Limb (tissue), 2 donors: ENCODE data around the gene SAFB2.

Experiments used
- DNase-seq, 2 donors: peaks; one replicate each; pipeline ENCODE4 v3.0.0-alpha.2; 2016; ENCODE audit errors: extremely low spot score in 2 of 2

The SAFB2 gene

DNA sequence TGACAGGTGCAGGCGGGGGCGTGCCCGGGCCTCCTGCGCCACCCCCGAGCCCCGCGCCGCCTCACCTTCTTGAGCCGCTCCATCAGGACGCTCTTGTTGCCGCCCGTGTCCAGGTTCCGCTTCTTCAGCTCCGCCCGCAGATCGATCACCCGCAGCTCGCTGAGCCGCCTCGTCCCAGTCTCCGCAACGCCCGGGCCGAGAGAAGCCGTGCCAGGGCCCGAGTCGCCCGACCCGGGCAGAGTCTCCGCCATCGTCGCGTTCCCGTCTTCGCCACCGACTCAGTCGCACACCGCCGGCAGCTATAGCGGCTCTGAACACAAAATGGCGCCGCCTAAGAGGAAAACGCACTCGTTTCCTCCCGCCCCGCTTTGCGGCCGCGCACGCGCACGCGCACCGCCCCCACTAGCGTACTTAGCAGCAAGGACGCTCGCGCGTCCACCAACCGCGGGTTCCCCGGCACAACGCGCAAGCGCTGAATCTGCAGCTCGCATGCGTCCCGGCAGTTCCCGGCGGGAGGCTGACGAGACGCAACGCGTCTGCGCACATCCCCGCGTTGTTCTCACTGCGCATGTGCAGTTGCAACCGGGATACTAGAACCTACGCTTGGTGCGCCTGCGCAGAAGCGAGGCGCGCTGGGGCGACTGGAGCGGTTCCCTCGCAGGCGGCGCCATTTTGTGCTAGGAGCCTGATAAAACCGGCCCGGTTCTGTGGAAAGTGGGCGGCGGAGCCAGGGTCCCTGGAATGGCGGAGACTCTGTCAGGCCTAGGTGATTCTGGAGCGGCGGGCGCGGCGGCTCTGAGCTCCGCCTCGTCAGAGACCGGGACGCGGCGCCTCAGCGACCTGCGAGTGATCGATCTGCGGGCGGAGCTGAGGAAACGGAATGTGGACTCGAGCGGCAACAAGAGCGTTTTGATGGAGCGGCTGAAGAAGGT, at the start of gene SAFB2, which contains the start of gene SAFB:
TSS of gene SAFB2 (minus strand) at position 312 of the 932 bp plus-strand sequence. CDS start at position 251, 61 bp downstream.
TSS of gene SAFB (plus strand) at position 619 of the 932 bp plus-strand sequence. CDS start at position 742, 123 bp downstream.
- peak; percentile 99 to 100 for DNase-seq

DNA sequence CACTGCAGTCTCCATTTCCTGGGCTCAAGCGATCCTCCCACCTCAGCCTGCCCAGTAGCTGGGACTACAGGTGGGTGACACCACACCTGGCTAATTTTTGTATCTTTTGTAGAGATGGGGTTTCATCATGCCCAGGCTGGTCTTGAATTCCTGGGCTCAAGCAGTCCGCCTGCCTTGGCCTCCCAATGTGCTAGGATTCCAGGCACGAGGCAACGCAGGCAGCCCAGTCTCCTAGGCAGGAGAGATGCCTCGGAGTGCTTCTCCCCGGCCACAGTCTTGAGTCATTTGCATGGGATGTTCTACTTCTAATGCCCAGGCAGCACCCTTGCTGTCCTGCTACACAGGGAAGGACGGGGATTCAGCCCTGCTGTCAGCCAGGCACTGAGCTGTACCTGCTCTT, 49.0 kb upstream of the SAFB2 start:
- no peak for DNase-seq

DNA sequence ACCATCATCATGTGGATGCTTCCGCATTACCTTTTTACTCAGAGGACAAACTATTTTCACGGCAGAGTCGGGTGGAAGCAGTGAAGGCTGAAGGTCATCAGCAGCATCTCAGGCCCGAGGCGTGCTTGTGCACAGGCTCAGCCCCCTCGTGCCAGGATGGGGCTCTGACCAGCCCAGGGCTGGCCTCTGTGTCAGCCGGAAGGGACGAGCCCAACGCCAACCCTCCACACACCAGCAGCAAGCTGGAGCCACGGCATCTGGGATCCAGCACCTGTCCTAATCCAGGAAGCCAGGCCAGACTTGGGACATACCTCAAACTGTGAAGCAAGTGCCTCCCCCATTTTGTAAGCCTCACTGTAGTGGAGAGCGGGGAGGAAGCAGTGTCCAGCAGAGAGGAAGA, 46.6 kb upstream of the SAFB2 start:
- DNase-seq: no peak

DNA sequence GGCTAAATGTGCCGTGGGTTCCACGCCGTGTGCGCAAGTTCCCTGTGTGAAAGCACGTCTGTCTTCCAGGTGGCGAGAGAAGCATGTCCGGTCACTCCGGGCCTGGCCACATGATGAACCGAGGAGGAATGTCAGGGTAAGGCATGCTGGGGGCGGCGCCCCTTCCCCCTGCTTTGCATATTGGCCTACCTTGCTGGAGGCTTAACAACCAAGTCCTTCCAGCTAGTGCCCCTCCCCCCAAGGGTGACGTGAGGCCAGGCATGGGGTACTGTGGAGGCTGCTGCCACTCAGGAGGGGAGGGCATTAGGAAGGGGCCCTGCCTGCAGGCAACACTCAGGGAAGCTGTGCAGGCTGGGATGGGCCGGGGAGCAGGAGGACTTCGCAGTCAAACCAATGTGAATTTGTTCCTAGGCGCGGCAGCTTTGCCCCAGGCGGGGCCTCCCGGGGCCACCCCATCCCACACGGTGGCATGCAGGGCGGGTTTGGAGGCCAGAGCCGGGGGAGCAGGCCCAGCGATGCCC, 45.2 kb upstream of the SAFB2 start:
- no peak for DNase-seq

DNA sequence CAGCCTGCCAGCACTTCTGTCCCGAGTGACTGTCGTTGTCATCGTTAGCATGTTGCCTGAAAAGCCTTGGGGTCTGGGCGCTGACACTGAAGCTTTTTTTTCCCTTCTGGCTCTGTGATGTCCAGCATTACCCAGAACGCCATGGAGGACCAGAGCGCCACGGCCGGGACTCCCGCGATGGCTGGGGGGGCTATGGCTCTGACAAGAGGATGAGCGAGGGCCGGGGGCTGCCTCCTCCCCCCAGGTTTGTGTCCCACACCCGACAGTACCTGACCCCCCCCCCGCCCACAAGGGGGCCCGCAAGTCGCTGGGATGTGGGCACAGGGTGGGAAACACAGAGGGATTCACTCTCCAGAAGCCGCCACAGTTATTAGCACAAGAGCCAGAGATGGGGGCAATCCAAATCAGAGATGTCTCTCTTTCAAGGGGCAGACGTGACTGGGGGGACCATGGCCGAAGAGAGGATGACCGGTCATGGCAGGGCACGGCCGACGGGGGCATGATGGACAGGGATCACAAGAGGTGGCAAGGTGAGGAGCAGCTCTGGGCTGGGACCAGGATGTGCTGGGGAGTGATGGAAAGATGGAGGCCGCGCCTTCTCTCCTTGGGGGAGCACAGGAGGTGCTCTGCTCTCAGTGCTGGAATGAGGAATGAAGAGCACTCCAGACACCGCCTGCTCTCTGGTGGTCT, 44.5 kb upstream of the SAFB2 start:
- DNase-seq: no peak

DNA sequence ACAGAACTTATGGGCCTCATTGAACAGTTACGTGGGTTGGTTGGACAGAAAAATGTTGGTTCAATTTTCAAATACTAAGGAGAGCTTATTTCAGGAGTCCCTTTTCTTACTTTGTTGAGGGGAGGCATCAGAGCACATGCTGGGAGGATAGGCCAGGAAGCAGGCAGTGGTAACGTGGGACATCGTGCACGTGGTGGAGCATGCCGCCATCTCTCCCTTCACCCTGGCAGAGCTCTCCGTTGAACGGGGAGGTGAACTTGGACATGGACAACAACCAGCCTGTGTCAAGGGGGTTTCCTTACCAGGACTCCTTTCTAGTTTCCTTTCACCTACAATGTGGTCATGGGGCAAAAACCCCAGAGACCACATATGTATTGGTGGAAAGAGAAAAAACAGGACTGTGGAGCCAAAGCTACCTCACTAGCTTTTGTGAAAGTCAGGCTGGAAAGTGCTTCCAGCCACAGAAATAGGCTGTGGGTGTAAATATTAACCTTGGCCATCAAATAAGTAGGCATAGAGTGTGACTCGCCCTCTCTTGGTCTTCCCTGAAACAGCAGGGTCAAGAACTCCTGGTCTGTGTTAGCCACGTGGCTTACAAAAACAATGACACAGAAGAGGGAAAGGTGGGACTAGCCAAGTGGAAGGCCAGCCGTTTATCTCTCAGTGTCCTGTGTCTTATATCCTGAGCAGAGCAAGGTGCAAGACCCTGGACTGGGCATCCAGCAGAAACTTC, 43.4 kb upstream of the SAFB2 start:
- DNase-seq: no peak

DNA sequence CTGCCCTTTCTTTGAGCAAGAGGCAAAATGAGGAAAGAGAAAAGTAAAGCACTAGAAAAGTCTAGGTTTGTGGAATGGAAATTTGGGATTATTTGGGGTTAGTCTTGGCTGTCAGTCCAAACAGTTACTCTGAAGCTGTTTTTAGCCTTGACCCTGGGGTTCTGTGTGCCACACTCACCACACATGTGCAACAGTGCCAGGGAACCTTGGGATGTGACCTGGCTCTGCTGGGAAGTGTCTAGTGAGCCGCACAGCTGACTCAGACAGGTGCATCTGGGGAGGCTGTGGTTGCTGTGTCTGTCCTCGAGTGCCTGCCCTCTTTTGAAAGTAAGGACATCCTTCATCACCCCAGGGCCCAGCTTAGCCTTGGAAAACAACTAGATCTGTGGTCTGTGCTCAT, 41.9 kb upstream of the SAFB2 start:
- DNase-seq: no peak

DNA sequence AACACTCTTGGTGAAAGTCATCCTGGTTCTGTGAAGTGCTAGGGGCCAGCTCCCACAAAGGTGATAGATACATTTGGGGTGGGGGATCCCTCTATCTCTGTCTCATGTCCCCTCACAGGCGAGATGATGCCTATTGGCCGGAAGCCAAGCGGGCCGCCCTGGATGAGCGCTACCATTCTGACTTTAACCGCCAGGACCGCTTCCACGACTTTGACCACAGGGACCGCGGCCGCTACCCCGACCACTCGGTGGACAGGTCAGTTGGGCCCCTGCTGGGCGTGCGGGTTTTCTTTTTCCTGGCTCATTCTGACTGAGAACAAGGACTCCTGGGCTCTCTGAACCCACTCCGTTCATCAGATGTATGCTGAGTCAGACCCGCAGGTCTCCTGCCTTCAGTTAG, 41.3 kb upstream of the SAFB2 start:
- DNase-seq: no peak

DNA sequence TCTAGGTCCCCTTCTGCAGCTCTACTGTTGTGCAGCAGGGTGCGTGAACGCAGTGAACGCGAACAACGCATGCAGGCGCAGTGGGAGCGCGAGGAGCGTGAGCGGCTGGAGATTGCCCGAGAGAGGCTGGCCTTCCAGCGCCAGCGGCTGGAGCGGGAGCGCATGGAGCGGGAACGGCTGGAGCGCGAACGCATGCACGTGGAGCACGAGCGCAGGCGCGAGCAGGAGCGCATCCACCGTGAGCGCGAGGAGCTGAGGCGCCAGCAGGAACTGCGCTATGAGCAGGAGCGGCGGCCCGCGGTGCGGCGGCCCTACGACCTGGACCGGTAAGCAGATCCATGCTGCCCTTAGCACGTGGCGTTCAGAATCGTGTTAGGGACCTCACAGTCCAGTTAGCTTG, 38.9 kb upstream of the SAFB2 start:
- no peak for DNase-seq

DNA sequence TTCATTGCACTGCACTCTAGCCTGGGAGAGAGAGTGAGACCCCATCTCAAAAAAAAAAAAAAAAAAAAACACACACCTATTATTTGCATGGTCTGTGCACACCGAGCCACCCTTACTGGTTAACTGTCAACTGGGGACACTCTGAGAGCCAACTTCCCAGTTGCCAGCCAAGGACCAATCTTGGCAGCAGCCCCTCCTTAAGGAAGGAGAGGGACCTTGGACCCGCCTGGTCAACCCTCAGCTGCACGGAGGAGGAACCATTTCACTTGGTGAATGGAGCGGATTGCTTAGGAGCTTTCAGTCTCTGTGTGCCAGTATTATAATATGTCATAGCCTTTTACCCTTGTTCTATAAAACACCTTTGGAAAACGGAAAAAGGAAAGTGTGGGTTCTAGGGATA, 32.8 kb upstream of the SAFB2 start:
- no peak for DNase-seq

DNA sequence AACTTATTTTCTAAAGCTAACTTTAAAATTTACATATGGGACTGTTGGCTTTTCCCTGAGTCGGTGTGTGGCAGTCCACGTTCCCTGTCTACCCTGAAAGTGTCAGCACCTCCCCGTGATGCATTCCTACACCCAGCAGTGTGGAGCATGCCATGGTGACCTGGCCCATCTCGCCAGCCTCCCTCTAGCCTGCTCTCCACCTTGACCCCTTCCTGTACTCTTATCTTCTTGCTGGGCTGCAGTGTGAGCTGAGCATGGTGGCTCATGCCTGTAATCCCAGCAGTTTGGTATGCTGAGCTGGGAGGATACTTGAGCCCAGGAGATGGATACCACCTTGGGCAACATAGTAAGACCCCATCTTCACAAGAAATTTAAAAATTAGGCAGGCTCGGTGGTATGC, 32.4 kb upstream of the SAFB2 start:
- no peak for DNase-seq

DNA sequence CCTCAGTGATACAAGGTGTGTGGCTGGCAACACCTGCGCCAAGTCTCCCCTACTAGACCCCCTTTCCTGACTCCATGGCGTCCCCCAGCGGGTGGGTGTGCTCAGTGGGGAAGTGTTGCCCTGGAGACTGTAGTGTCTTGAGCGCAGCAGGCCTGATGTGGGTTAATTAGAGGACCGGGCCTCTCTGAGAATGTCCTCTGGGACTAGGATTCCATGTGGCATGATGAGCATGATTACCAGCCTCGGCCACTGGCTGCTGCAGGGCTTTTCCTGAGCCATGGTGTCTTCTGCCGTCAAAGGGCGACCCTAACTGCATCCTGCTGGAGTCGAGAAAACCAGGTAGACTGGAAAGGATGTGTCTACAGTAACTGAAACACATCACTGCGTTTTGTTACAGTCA, 29.7 kb upstream of the SAFB2 start:
- DNase-seq: no peak

DNA sequence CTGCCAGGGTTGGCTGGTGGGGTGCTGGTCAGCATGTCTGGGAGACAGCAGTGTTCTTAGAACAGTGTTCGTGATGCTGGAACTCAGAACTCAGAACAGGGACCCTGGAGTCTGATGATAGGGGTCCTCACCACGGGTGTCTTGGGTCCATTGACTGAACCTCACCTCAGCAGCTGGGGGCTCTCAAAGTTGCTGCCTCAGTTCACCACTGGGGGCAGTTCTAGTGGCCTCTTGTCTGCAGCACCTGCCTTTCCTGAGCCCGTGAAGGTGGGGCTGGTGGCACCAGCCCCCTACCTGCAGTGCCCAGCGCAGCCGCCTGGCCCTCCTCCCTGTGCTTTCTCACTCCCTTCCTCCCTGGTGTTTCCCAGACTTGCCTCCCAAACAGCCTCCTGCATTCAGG, 28.8 kb upstream of the SAFB2 start:
- DNase-seq: no peak

DNA sequence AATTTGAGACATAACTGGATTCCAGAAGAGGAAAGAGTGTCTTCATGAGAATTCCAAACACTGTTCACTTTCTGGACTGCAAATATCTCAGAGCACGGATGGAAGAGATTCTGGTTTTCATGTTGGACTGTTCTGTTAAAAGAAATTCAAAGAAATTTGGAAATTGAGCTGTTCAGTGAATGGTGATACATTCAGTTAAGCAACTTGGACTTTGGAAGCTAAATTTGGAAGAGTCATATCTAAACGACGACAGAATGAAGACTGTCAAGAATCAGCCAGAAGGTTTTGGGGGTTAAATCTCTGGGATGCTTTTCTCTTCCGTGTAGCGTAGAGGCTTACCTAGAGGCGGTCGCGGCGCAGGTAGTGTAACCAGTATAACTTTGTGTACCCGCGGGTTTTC, 25.9 kb upstream of the SAFB2 start:
- DNase-seq: no peak

DNA sequence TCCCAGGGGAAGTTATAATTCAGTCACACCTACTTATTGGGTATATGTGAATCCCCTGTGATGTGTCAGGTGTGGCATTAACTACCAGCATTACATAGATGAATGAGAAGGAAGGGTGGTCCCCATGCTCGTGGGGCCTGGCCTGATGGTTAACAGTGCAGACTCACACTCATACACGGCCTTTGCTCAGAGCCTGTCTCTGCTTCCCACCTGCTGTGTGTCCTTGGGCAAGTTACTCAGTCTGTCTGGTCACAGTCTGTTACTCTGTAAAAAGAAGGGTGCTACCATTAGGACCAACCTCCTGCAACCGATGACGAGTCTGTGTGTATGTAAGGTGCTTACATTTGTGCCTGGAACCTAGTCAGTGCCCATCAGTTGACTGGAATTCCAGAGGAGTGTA, 24.1 kb upstream of the SAFB2 start:
- no peak for DNase-seq

DNA sequence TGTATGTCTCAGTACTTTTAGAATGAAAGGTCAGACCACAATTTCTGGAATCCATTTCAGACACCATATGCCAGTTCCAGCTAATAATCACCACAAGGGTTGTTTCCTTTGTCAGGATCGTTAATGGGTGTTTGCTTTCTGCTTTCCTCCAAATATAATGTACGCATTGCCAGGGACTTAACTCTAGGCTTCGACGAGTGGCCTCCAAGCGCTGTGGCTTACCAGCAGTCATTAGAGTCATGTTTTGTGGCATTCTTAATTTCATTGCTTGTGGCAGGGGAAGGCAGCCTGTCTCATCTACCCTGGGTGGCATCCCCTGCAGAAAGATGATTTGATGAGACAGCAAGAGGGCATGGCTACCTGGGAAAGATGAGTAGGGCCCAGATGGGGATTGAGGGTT, 22.8 kb upstream of the SAFB2 start:
- DNase-seq: no peak

DNA sequence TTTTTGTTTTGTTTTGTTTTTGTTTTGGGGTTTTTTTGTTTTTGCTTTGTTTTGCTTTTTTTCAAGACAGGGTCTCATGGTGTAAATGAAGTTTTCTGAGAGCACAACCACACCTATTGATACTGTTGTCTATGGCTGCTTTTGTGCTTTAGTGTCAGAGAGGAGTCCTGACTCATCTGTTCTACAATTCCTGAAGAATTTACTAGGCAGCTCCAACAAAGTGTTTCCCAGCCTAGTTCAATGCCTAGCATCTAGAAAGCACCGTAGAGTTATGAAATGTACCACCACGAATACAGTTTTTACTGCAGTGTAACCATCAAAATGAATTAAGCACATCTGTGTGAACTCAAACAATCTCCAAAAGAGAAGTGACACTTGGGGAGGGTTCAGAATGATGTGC, 21.5 kb upstream of the SAFB2 start:
- no peak for DNase-seq

DNA sequence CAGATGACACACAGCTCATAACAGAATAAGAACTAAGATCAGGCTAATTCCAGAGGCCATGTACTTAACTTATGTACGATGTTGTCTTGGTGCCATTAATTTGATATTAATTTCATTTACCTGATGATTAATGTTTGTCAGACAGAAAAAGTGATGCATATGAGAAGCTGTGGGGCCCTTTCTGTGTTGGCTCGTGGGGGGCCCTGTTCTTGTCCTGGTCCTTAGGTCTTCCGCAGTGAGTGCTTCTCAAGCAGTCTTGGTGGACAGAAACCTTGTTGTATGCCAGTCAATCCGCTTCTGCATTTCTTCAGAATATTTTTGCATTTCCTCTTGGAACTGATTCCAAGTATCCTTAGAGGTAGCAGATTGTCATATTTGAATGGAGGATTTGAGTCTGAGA, 20.5 kb upstream of the SAFB2 start:
- no peak for DNase-seq

DNA sequence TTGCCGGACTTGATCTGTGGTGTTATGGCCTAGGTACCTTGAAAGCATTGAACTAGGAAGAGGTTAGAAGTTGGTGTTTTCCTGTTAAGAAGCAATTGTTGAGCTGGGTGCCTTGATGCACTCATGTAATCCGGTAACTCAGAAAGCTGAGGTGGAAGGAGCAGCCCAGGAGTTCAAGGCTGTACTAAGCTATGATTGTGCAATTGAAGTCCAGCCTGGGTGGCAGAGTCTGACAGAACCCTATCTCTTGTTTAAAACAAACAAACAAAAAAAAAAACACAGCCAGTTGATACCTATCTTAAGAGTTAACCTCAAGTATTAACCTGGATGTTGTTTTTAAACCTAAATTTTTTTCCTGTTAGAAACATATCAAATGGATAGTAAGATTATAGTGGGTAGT, 19.6 kb upstream of the SAFB2 start:
- no peak for DNase-seq

DNA sequence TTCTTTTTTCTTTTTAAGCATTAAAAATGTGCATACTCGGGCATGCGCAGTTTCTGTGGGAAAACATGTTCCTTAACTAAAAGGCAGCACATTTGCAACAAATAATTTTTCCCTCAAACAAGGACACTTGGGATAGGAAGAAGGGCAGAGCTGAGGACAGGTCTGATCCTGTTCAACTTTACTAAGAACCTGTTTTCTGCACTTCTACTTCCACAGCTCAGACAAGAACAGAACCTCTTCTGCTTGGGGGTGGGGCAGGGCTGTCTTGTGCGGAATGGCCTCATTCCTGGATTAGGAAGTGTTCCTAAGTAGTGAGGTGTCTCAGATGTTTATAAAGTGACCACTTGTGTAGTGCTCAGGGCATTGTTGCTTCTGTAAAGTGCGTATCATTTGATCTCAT, 18.6 kb upstream of the SAFB2 start:
- DNase-seq: no peak

DNA sequence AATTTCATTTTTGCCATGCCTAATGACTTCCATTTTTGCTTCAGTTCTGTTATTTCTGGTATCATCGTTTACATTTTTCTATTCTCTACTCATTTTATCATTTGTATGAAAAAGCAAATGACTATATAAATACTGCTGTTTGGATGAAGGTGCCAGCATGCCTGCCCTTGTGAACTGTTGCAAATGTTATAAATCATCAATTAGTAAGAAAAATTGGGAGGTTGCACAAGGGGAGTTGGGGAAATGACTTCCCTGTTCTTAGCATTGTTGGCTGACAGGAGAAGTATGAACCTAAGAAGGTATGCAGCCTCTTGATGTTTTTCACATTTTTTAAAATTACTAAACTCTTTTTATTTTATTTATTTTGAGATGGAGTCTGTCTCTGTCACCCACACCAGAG, 15.4 kb upstream of the SAFB2 start:
- DNase-seq: no peak

DNA sequence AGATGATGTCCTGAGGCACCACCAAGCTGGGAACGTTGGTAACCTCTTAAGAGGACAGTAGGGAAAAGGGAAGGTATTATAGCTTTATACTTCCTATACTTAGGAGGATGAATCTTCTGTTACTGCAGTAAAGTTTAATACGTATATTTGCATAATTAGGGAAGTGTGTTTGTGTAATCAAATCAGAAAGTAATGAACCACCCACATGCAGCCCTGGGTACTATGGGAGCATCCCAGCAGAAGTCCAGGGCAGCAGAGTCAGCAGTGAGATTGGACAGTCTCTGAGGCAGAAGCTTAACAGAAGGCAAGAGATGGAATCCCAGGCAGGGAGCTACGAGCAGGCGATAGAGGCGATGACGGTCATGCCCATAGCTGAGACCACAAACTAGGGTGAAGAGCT, 12.9 kb upstream of the SAFB2 start:
- no peak for DNase-seq
